COLO668 (cell line): ENCODE results near the gene PABPN1L.
"Not testable (repeated sequence)": the region's sequence is repeated elsewhere in the genome, so short reads cannot be mapped to it uniquely, and the experiment has no call there.

Experiments used
- DNase-seq: peaks from one replicate; lab custom pipeline; 2025; ENCODE audit not compliant: unreplicated experiment; lab: John Stamatoyannopoulos, UW

Gene PABPN1L

DNA sequence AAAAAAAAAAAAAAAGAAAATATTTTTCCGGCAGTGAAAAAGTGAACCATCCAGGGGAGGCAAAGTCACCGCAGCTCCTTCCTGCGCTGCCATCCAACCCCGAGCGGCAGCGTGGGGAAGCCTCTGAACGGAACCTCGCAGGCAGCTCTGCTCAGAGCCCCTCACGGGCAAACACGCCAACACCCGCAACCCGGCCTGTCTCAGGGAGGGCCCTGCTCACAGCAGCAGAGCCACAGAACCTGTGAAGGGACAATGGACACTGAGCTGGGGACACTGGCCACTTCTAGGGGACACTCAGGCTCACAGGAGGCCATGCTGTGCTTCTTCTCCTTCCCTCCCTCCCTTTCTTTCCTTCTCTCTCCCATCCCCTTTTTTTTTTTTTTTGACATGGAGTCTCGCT is 33.4 kb downstream of the PABPN1L start:
- no peak for DNase-seq

DNA sequence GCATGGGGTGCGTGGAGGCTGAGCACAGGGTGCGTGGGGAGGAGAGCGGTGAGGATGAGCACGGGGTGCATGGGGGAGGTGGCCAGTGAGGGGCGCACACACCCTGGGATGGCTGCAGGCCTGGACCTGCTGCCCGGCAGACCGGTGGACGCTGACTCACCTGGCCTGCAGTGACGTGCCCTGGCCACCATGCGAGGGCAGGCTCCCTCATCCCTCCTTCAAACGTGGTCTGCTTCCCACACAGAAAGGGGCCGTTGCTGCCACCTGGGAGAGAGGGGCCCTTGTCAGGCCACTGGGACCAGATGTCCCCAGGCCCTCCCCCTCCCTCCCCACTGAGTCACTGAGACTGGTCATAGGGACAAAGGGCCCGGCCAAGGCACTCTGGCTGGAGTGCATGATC is 34.6 kb downstream of the PABPN1L start:
- no peak for DNase-seq

DNA sequence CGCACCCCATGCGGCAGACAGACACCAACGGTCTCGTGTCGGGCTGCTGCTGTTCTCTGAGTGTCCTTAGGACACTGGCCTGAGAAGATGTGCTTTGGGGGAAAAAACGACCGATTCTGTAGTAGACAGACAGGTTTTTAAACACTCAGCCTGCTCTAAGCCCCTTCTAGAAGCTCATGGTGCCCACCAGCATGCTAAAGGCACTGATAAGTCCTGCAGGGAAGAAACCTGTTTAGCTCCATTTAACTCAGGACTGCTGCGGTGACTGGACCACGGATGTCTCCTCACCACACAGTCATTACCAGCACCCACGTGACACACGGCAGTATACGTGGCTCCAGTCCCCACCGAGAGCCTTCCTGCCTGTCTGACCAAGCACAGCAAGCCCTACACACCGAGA is 35.7 kb downstream of the PABPN1L start:
- DNase-seq = no peak

DNA sequence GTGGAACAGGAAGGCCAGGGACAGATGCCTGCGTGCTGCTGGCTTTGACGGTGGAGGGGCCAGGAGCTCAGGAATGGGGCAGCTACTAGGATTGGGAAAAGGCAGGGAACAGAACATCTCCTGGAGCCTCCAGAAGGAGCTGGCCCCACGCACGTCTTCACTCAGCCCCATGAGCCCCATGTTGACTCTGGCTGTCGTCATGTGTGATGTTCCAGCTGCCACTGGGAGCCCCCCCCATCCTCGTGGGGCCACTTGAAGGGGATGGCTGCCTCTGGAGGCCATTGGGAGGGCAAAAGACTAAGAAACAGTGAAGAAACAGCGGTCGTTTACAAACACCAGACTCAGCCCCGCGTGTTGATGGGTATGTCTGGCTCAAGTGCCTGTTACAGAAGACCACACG is 36.2 kb downstream of the PABPN1L start:
- no peak for DNase-seq

DNA sequence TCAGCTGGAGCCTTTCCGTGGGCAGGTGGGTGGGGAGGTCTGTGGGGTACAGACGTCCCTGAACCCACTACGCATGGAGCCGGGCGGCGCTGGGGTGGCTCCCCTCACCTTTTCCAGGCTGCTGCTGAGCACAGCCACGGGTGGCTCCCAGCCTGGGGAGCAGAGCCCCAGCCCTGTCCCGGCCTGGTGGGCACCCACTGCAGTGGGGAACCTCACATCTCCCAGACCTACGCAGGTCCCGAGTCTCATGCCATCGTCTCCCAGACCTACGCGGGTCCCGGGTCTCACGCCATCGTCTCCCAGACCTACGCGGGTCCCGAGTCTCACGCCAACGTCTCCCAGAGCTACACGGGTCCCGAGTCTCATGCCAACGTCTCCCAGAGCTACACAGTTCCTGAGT is 37.7 kb downstream of the PABPN1L start:
- no peak for DNase-seq

DNA sequence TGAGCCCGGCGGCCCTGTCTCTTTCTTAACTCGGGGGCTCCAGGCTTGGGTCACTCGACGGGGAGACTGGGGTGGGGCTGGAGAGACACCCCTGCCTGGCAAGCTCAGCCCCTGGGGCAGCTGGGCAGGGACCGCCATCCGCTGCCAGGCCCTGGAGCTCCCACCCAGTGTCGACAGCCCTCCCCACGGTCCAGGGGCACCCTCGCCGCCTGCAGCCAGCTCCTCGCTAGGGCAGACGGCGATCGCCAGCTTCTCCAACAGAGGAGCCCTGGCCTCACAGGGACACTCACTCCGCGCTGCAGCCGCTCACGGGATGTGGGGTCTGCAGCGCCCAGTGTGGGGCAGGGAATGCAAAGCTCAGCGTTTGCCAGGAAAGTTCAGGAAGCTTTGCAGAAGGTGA is 38.7 kb downstream of the PABPN1L start:
- no peak for DNase-seq

DNA sequence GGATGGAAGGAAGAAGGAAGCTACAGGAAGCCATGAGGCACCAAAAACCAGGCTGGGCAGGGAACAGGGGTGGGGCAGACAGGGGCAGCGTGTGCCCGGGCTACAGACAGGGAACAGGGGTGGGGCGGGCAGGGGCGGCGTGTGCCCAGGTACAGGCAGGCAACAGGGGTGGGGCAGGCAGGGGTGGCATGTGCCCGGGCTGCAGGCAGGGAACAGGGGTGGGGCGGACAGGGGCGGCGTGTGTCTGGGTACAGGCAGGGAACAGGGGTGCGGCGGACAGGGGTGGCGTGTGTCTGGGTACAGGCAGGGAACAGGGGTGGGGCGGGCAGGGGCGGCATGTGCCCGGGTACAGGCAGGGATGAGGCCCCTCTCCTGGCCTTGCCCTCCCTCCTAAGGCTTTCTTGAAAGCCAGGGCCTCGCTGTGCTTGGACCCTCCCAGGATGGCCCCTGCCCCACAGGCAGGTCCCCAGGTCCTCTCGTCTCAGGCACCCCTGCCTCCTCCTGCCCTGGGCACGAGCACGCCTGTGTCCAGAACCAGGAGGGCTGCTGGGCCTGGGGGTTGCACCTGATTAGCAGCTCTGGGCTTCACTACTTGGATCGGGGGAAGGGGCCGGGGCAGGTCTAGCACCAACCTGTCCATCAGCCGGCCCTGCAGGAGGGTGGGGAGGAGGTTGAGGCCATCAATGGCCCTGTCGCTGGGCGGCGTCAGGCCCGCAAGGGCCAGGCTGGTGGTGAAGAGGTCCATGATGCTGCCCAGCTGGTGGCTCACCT is 40.2 kb downstream of the PABPN1L start:
- no peak for DNase-seq

DNA sequence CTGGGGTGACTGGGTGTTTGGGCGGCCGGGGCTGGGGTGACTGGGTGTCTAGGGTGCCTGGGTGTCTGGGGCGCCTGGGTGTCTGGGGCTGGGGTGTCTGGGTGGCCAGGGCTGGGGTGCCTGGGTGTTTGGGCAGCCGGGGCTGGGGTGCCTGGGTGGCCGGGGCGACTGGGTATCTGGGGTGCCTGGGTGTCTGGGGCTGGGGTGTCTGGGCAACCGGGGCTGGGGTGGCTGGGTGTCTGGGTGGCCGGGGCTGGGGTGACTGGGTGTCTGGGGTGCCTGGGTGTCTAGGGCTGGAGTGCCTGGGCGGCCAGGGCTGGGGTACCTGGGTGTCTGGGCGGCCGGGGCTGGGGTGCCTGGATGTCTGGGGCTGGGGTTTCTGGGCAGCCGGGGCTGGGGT is 41.3 kb downstream of the PABPN1L start:
- no peak for DNase-seq

DNA sequence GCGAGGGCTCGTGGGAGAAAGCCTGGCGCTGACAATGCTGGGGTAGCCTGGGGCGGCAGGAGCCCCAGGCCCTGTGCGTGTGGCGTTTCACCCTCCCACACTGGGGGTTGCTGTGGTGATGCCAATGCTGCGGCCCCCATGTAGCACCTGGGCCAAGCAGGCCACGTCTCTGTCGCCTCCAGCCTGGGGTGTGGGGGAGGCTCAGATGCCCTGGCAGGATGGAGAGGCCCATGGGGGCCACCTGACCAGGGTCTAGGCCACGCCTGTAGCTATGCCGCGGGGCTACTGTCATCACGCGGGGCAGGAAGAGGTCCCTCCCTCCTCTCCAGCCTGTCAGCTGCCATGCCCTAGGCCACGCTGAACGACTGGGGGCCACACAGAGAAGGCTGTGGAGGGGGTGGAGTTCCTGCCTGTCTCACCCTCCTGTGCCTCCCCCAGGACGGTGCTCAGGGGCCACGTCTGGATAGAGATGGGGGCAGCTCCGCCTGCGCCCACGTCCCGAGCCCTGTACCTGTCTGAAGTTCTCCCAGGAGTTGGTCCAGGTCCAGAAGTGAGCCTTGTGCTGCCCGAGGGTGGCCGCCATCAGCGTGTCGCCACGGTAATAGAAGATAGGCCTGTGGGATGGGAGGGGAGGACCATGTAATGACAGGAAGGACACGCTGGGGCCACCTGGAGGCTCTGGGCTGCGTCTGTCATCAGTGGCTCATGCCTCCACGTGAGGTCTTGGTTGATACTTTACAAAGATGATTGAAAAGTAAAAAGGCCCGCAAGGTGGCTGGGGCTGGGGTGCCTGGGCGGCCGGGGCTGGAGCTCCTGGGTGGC is 42.0 kb downstream of the PABPN1L start:
- no peak for DNase-seq

DNA sequence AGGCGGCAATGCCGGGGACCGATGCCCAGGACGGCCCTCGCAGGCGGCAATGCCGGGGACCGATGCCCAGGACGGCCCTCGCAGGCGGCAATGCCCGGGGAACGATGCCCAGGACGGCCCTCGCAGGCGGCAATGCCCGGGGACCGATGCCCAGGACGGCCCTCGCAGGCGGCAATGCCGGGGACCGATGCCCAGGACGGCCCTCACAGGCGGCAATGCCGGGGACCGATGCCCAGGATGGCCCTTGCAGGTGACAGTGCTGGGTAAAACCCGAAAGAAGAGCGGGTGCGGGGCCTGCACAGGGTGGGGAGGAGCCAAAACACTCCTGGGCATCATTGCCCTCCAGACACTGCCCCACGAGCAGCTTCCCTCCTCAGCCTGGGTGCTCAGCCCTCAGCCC is 42.8 kb downstream of the PABPN1L start:
- DNase-seq = not testable (repeated sequence)

DNA sequence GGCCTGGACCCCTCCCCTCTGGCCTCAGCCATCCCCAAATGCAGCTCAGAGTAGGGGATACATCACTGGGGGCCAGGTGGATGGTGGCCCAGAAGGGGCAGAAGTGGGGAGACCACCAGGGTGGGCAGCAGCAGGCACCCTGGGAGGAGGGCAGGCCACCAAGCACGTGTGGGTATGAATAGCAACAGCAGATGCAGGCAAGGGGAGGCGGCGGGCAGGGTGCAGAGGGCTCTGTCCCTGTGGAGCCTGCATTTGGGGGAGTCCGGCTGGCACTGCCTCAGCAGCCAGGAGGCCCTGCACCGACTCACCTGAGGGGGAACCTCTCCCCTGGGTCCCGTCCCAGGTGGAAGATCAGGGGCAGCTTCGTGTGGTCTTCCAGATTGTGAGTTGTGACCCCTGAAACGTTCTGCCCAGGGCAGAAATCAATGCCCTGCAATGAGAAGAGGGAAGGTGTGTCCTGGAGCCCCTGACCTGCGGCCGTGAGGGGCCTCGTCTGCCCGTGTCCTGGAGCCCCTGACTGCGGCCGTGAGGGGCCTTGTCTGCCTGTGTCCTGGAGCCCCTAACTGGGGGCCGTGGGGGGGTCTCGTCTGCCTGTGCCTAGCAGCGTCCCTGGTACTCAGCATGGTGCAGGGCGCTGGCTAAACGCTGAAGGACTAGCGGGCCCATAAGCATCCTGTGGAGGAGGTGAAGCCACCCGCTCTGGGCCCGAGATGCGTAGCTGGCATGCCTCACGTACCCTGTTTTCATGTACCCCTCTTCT is 44.0 kb downstream of the PABPN1L start:
- DNase-seq = no peak

DNA sequence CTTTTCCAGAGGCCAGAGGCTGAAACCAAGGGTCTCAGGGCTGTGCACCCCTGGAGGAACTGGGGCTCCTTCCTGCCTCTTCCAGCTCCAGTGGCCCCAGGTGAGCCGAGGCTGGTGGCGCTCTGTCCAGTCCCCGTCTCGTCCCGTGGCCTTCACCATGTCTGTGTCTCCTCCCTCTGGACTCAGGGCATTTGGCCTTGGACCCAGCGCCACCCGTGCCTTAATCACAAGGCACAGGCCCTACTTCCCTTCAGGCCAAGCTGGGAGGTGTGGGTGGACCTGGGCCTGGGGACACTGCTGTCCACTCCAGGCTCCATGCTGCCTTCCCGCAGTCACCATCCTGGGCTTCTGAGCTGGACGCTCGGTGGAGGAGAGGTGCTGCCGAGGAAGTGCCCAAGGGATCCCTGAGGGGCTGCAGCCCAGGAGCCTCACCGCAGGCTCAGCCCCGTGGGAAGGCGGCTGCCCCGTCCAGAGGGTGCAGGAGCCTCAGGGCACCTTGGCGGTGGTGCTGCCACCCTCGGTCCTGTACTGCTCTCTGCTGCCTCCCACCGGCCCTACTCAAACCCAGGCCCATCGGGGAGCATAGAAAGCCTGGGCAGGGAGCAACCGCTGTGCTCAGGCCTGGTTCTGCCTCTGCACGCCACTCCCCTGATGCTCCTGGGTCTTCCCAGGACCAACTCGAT is 45.2 kb downstream of the PABPN1L start:
- DNase-seq = no peak

DNA sequence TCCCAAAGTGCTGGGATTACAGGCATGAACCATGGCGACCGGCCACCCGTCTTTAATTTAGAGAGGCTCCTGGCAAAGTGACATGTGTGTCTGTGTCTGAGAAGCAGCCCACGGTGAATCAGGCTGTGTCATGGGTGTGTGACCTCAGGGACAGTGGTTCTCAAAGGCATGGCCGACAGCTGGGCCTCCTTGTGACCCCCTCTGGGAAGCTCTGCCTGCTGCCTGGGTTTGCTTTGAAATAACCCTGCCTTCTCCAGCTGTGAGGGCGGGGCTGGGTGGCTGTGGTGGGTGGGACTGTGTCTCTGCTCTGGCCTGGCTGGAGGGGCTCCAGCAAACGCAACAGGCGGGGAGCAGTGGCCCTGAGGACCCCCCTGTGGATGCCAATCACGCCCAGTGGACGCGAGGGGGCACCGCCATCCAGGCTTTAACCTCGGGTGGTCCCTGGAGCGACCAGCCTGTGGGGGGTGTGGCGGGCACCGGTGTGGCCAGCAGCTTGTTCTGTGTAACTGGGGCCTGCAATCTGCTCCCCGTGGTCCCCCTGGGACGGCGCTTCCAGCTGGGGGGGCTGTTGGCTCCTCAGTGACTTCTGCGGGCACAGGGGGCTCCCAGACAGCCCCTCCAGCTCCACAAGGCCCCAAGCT is 46.0 kb downstream of the PABPN1L start:
- DNase-seq = no peak

DNA sequence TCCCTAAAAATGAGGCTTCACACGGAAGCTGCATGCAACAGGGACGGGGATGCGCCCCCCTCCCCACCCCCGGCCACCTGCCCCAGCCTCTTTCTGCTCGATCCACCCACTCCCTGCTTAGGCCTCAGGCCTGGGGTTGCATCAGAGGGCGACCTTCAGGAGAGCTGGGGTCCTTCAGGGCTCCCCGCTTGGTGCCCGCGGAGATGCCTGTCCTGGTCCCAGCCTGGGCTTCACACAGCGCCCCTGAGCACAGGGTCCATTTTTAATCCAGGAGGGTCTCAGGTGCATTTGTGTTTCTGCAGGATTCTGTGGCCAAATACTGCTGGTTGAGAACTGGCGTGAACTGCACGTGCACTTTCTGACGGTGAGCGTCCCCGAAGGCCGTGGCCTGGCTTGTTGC is 47.3 kb downstream of the PABPN1L start:
- no peak for DNase-seq

DNA sequence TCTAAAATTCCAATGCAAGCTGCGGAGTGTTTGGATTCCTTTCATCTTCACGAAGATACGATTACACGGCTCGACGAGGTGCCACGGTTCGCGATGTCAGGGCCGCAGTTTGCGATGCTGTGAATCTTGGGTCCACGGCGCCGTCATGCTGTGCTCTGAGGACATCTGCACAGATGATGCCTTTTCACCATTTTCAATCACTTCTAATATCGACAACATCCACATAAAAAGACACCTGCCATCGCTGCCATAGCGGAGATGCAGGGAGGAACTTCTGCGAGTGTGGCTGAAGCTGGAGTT is 47.9 kb downstream of the PABPN1L start:
- no peak for DNase-seq

DNA sequence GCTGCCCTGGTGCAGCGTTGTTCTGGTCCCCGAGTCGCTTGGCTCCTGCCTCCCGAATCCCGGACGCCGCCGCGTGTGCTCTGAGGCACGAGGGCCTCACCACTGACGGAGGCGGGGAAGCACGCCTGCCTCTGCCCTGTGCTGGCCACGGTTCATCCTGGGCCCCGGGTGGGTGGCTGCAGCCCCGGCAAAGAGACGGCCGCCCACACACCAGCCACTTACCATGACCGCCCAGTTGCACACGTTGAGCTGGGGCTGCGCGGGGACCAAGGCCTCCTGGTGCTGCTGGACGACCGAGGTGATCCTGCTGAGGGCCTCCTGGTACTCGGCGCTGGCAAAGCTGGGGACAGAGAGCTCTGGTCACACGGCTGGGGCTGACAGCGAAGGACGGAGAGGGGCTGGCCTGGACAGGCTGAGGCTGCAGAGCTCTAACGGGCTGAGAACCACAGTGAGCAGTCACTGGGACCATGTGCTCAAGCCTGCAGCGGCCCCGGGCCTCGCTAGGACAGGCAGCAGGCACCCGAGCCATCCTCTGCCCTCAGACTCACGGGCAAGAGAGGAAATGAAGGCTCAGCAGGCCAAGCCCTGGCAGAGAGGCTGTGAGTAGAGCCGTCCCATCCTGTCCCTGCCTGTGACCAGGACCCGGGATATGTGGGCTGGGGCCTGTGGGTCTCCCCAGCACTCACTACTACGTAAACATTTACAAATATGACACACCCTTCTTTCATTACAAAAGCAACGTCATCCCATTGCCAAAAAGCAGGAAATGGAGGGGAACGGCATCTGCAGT is 48.5 kb downstream of the PABPN1L start:
- DNase-seq = no peak

DNA sequence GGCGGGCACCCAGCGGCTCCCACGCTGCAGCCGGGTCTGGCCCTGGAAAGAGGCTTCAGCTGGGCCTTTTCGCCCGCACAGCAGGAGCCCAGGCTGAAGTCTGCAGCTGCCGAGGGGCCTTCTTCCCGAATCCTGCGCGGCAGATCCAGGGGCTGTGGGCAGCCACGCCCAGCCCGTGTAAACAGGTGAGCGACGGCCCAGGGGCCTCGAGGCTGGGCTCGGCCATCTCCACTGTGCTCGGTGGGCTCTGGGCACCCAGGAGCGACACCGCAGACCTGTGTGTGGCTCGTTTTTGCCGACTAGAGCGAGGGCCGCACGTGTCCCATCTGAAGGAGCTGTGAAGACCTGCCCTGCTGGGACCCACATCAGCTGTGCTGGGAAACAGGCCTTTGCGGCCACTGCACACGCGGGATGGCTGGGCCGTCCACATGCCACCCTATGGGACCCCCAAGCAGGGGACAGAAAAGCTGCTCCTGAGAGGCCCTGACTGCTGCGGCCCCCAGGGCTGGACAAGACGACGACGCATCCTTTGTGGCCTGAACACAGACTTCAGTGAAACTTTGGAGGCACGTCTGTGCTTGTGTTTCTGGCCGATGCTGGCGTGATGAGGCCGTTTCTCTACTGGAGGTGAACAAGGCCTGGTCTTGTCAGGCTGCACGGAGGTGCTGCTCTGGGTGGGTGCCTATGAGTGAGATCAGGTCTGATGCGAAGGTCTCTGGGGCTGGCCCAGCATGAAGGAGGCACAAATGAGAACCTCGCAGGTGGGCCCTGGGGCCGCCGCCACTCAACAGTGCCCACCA is 49.5 kb downstream of the PABPN1L start:
- DNase-seq = peak; percentile 58

DNA sequence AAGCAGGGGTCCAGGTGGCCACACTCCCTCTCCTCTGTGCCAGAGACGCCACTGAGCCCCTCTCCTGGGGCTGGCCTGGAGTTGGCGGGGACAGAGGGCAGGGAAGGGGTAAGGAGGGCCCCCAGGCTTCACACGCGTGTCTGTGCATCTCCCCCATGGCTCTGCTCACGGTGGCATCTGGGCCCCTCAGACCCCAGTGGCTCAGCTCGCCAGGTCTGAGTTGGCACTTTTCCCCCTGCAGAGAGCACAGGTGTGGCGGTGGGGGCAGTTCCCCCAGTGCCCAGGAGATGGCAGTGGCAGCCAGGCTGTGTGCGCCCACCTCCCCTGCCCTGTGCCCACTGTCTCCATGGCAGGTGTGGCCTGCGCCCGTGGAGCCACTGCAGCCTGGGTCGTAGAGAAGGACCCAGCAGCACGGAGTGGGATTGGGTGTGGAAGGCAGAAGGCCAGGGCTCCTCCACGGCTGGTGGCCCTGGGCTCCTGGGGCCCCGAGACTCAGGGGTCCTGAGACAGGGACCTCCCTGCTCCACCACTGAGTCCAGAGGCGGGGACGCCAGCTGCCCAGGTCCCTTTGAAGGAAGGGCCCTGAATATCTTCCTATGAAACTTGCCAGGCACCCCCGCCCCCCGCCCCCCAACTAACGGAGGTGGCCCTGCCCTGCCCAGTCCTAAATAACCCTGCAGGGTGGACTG is 50.4 kb downstream of the PABPN1L start:
- peak; percentile 77 for DNase-seq

DNA sequence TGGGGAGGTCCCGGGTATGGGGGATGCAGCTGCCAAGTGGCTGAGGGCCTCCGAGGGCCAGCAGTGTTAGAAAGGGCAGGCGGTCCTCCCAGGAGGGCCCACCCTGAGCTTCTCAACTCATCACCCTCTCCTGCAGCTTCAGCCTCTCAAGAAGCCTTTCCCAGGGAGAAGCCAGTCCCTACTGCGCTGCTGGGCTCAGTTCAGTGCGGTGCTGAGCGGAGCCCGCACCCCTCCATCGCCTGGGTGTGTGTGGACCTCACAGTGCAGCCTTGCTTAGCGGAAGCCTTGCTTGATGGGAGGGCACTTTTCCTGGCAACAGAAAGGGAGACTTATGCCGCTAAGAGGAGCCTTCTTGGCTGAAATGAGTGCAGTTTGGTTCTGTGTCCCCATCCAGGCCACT is 51.2 kb downstream of the PABPN1L start:
- no peak for DNase-seq
